Upper lobe of left lung (tissue), 6 donors: Measurements from ENCODE around the gene CD79A. TPM values are rescaled to one million over a fixed set of nuclear protein-coding genes. Genes with fewer than 3 reads are reported as not detected.

Source experiments
- ATAC-seq, 2 donors: fragments of 200-7000 bp; cut with Tn5 transposase; one replicate each; pipeline ENCODE4 v1.9.1; 2022; ENCODE audit warnings: mild to moderate bottlenecking in 2 of 2, moderate library complexity in 2 of 2; ENCODE audit not compliant: low FRiP score in 2 of 2
- DNase-seq, 2 donors: peaks; one replicate each; pipeline ENCODE4 v3.0.0-alpha.2; 2019 to 2020
- H3K27ac ChIP-seq, 4 donors: fragments of 200-600 bp; sonication (generic); one replicate each; pipeline ENCODE4 v1.5.1; 2016 to 2019
- H3K27me3 ChIP-seq, 4 donors: fragments of 200-600 bp; sonication (generic); one replicate each; pipeline ENCODE4 v1.5.1; 2017 to 2019
- H3K36me3 ChIP-seq, 4 donors: fragments of 200-600 bp; sonication (generic); one replicate each; pipeline ENCODE4 v1.5.1; 2016 to 2019
- H3K4me1 ChIP-seq, 4 donors: fragments of 200-600 bp; sonication (generic); one replicate each; pipeline ENCODE4 v1.5.1; 2018 to 2019
- H3K4me3 ChIP-seq, 4 donors: fragments of 200-600 bp; sonication (generic); one replicate each; pipeline ENCODE4 v1.5.1; 2017 to 2019; ENCODE audit warnings: mild to moderate bottlenecking in 2 of 4, moderate library complexity in 1 of 4
- H3K9me3 ChIP-seq, 4 donors: fragments of 200-600 bp; sonication (generic); one replicate each; pipeline ENCODE4 v1.5.1; 2018 to 2019
- EP300 ChIP-seq, 4 donors: sonication (generic); formaldehyde crosslinking; IDR thresholded peaks; one replicate each; pipeline ENCODE4 v1.5.1; 2017; ENCODE audit warnings: antibody characterized with exemption in 4 of 4, control low read depth in 2 of 4
- POLR2A ChIP-seq, 4 donors: fragments of 450-650 bp; IDR thresholded peaks; one replicate each; pipeline ENCODE4 v1.5.1; 2016 to 2017; ENCODE audit warnings: antibody characterized with exemption in 4 of 4, mild to moderate bottlenecking in 2 of 4
- POLR2AphosphoS5 ChIP-seq, 2 donors: sonication (generic); formaldehyde crosslinking; IDR thresholded peaks; one replicate each; pipeline ENCODE4 v1.5.1; 2017; ENCODE audit warnings: antibody characterized with exemption in 2 of 2
- WGBS, 2 donors: methylation state at CpG; one replicate each; pipeline ENCODE4 v1.1.5; 2017 to 2018; 5-methylcytosine and 5-hydroxymethylcytosine counted together
- total RNA-seq, 6 donors: library from RNA; depleted of rRNA in 4 of 6; stranded (reverse); fragments of >200 nt in 4 of 6; gene quantifications; one replicate each; pipeline versions ENCODE4 v1.1.0 to v1.2.1, GENCODE V29; 2016 to 2021
- TF ChIP-seq, protein P1 (sequence below), 6 experiments: fragments of 450-650 bp in 4 of 6; fragments of 200-600 bp in 2 of 6; sonication (generic) in 2 of 6; IDR thresholded peaks; one replicate each; pipeline ENCODE4 v1.5.1; 2016 to 2019; ENCODE audit warnings: antibody characterized with exemption in 6 of 6
- donor health status: DM: no; HTN: no; CAD: no; lungs with moderate emphysema.
- donor health status: DM: no; HTN: yes; CAD: no; lungs with severe emphysema.

The CD79A gene
- total RNA-seq, 6 donors from 2014 or later, result 0.76 to 4.7 (median 4.1) TPM; not detected in 1

DNA sequence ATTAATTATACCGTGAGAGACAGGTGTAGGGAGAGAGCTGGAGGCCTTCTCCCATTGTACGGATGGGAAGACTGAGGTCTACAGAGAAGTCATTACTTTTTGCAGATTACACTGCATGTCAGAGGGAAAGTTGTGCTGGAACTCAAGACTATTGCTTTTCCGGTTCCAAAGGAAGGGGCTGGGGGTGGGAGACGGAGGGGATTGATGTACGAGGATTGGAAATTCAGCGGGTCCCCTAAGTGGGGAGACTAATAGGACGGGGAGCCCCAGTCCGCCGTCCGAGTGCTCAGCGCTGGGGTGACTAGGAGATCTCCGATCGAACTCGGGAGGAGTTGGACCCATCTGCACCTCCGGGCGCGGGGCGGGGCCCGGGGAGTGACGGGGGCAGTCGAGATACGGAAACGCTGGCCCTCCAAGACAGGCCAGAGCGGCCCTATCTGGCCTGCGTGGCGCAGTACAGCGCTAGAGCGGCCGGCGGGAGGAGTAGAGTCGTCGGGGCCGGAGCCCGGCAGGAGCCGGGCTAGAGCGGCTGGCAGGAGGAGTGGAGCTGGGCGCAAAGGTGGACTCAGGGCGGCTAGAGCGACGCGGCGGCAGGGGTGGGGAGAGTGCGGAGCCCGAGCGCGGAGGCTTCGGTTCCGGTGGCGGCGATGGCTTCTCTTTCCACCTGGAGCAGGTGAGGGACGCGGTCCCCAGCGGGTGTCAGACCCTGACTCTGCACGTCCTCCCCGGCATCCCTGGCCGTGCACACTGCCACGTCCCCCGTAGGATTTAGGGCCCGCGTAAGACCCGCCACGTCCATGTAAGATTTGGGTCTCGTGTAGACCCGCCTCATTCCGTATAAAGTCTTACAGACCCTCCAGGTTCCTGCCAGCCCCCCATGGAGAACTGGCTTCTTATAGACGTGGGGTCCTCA, 7.0 kb downstream of the CD79A start:
- no peaks in the 10 kb centered on the region for H3K27me3 ChIP-seq
- H3K4me3 ChIP-seq, result peak overlapping the region; percentile 76 to 100 (median 96)
- DNase-seq (peak; percentile 97 to 98), ATAC-seq (peak; percentile 96 to 97)
- peaks cover 48 to 67% (median 52%) of the 10 kb centered on the region in 4 donors for H3K4me1 ChIP-seq
- peaks cover 0 to 13% (median 8%) of the 10 kb centered on the region in 4 donors for H3K36me3 ChIP-seq
- TF ChIP-seq POLR2A (IDR thresholded peaks at IDR 0.05) (peak in 2 of 4 donors; percentile 36 to 81), EP300 (IDR thresholded peaks at IDR 0.05) (no peak), POLR2AphosphoS5 (IDR thresholded peaks at IDR 0.05) (peak; percentile 76 to 87)
- TF ChIP-seq, protein P1, sequence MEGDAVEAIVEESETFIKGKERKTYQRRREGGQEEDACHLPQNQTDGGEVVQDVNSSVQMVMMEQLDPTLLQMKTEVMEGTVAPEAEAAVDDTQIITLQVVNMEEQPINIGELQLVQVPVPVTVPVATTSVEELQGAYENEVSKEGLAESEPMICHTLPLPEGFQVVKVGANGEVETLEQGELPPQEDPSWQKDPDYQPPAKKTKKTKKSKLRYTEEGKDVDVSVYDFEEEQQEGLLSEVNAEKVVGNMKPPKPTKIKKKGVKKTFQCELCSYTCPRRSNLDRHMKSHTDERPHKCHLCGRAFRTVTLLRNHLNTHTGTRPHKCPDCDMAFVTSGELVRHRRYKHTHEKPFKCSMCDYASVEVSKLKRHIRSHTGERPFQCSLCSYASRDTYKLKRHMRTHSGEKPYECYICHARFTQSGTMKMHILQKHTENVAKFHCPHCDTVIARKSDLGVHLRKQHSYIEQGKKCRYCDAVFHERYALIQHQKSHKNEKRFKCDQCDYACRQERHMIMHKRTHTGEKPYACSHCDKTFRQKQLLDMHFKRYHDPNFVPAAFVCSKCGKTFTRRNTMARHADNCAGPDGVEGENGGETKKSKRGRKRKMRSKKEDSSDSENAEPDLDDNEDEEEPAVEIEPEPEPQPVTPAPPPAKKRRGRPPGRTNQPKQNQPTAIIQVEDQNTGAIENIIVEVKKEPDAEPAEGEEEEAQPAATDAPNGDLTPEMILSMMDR (IDR thresholded peaks at IDR 0.05), result peak in 3 of 6 experiments; percentile 7 to 28 (median 17)
- H3K9me3 ChIP-seq, result no peaks in the 10 kb centered on the region
- WGBS, 2 donors, result 1% methylated on average over 16 to 53 of the region's 66 CpGs
- H3K27ac ChIP-seq, result peak overlapping the region; percentile 92 to 98 (median 96)

DNA sequence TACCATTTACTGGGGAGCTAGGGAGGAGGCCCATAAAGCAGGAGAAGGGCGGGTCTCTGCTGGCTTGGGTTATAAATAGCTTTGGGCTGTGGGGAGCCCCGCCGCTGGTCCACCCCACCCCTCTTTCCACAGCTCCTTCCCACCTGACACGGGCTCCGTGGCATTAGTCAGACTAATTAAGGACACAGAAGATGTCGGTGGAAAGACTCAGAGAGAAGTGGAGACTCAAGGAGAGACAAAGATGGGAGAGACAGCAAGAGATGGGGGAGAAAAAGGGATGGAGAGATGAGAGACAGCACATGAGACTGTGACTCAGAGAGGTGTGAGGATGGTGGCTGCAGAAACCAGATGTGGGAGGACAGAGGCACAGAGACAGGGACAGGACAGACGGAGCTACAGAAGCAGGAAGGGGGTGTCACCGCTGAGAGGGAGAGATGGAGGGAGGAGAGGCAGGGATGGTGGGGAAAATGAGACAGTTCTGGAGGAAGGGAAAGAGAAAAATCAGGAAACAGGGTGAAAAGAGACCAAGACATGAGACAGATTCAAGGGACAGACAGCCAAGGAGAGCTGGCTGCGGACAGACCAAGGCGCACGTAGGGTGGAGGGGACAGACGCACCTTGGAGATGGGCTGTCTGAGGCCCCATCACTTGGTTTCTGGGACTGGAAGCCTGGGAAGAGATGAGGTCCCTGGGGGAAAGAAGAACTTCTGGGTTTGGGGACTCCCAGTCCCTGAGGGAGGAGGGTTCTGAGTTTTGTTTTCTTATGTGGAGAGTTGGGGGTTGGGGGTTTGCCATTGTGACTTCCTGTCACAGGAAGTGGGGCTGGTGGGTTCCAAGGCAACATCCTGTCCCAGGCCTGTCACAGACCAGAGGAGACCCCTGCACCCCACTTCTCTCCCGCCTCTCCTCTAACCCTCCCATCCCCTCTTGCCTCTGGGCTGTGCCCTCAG, 10.0 kb downstream of the CD79A start:
- peaks cover 46 to 64% (median 51%) of the 10 kb centered on the region in 4 donors for H3K4me1 ChIP-seq
- ATAC-seq (no peak), DNase-seq (no peak)
- 37 to 55% methylated on average over 13 of the region's 13 CpGs for WGBS, 2 donors
- H3K27ac ChIP-seq, result peak overlapping the region; percentile 47 to 97 (median 76)
- no peaks in the 10 kb centered on the region for H3K9me3 ChIP-seq
- H3K27me3 ChIP-seq, result no peaks in the 10 kb centered on the region
- peak in 1 of 4 donors; percentile 4 for TF ChIP-seq POLR2A (IDR thresholded peaks at IDR 0.05)
- no peak for TF ChIP-seq POLR2AphosphoS5 (IDR thresholded peaks at IDR 0.05)
- peak overlapping the region in 3 of 4 donors; percentile 9 to 37 (median 35) for H3K4me3 ChIP-seq
- H3K36me3 ChIP-seq, result peaks cover 5 to 41% (median 31%) of the 10 kb centered on the region in 4 donors

DNA sequence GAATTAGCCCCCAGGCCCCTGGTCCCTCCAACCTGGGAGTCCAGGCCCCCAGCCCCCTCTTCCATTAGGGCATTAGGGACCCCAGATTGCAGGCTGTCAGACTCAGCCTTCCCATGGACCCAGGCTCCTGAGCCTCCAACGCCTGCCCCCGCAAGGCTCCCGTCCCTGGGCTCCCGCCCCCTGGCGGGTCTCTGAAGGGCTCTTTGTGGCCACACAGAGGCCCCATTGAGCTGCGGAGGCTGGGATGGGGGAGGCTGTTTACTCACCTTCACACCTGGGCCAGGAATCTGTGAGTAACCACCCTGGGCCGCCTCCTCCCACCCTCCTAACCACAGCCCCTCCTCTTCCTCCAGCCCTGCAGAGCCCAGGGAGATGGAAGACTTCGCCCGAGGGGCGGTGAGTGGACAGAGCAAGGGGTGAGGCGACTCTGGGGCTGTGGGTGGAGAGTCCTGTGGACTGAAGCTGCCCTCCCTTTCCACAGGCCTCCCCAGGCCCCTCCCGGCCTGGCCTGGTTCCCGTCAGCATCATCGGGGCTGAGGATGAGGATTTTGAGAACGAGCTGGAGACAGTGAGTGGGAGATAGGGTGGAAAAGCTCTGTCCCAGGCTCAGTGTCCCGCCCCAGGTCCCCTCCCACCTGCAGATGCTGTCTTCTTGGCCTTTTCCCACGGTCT, 10.8 kb downstream of the CD79A start:
- peaks cover 5 to 50% (median 39%) of the 10 kb centered on the region in 4 donors for H3K36me3 ChIP-seq
- DNase-seq (peak; percentile 85 to 91), ATAC-seq (peak; percentile 7 to 90)
- WGBS, 2 donors, result 35 to 42% methylated on average over 6 to 17 of the region's 17 CpGs
- no peaks in the 10 kb centered on the region for H3K9me3 ChIP-seq
- H3K27me3 ChIP-seq, result no peaks in the 10 kb centered on the region
- H3K4me3 ChIP-seq, result peak overlapping the region in 3 of 4 donors; percentile 9 to 37 (median 35)
- TF ChIP-seq POLR2AphosphoS5 (IDR thresholded peaks at IDR 0.05) (peak in 1 of 2 donors; percentile 49), POLR2A (IDR thresholded peaks at IDR 0.05) (peak in 1 of 4 donors; percentile 34), EP300 (IDR thresholded peaks at IDR 0.05) (no peak)
- TF ChIP-seq, protein P1 (IDR thresholded peaks at IDR 0.05), result peak in 3 of 6 experiments; percentile 19 to 43 (median 24)
- H3K4me1 ChIP-seq, result peaks cover 44 to 61% (median 47%) of the 10 kb centered on the region in 4 donors
- H3K27ac ChIP-seq, result peak overlapping the region; percentile 47 to 97 (median 76)

DNA sequence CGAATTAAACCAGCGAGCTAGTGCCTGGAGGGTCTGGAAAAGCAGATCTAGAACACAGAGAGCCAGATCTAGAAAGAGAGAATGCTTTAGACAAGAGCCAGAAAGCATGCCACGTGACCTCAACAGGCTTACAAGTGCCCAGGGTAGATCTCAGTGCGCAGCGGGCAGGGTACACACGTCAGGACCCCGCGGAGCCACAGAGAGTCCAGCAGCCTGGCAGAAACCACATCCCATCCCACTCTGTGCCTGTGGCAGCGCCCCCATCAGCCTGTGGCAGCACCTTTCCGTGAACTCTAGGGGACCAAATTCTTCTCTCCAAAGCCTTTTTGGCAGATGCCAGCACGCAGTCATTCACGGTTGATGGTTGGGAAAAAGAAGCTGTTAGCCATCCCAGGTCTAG, 11.8 kb downstream of the CD79A start:
- Histone ChIP-seq H3K27ac (peak overlapping the region; percentile 47 to 97 (median 76)), H3K4me3 (no peak overlapping the region), H3K36me3 (peaks cover 6 to 54% (median 42%) of the 10 kb centered on the region in 4 donors), H3K9me3 (no peaks in the 10 kb centered on the region), H3K27me3 (no peaks in the 10 kb centered on the region), H3K4me1 (peaks cover 44 to 63% (median 47%) of the 10 kb centered on the region in 4 donors)
- DNase-seq (peak; percentile 45 to 56), ATAC-seq (no peak)
- WGBS, 2 donors, result 69 to 78% methylated on average over 12 of the region's 12 CpGs
- TF ChIP-seq, protein P1 (IDR thresholded peaks at IDR 0.05), result no peak
- peak in 1 of 2 donors; percentile 7 for TF ChIP-seq POLR2AphosphoS5 (IDR thresholded peaks at IDR 0.05)
